ENCODE results near the gene CHCHD3.

Gene CHCHD3

DNA sequence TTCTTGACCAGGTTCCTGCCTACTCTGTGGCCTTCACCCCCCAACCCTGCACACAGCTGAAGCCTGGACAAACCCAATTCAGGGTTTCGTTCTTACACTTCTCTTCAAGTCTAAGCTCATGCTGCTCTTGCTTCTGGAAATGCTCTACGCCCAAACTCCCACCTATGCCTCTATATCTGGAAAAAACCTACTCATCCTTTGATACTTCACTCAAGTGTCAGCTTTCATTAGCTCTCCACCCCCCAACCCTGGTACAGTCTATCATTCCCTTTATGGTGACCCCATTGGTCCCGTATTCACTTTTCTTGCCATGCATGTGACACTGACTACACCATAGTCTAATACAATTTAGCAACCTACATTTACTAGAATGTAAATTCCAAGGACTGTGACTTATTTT, 284.7 kb downstream of the CHCHD3 start:
- Histone ChIP-seq H3K27ac (ENCODE audit: low read length) (no peak overlapping the region), H3K4me3 (ENCODE audit: low read length in 2 of 2) (no peak overlapping the region)

GRCh38 chr7:132793474-132793873, 288.4 kb downstream of the CHCHD3 start:
- no peaks in the 10 kb centered on the region for H3K4me1 ChIP-seq (ENCODE audit: control insufficient read depth, insufficient read depth, low read length)
- no peak overlapping the region for H3K27ac ChIP-seq (ENCODE audit: low read length)
- no peak overlapping the region for H3K9ac ChIP-seq (ENCODE audit: low read length in 2 of 2)
- H3K9me3 ChIP-seq (ENCODE audit: control insufficient read depth in 2 of 2, low read length in 2 of 2) = no peaks in the 10 kb centered on the region
- no peak overlapping the region for H3K4me3 ChIP-seq (ENCODE audit: low read length in 2 of 2)
- peaks cover 0 to 17% of the 10 kb centered on the region in 2 donors for H3K36me3 ChIP-seq (ENCODE audit: control insufficient read depth in 2 of 2, insufficient read depth in 2 of 2, low read length in 2 of 2)
- H3K27me3 ChIP-seq (ENCODE audit: control insufficient read depth in 1 of 2, insufficient read depth in 2 of 2, low read length in 2 of 2) = no peaks in the 10 kb centered on the region

More for the DNA sequence above, 284.7 kb downstream of the CHCHD3 start:
- Histone ChIP-seq H3K4me1 (ENCODE audit: control insufficient read depth, insufficient read depth, low read length) (no peaks in the 10 kb centered on the region), H3K27me3 (ENCODE audit: control insufficient read depth in 1 of 2, insufficient read depth in 2 of 2, low read length in 2 of 2) (no peaks in the 10 kb centered on the region), H3K9me3 (ENCODE audit: control insufficient read depth in 2 of 2, low read length in 2 of 2) (no peaks in the 10 kb centered on the region), H3K9ac (ENCODE audit: low read length in 2 of 2) (no peak overlapping the region), H3K36me3 (ENCODE audit: control insufficient read depth in 2 of 2, insufficient read depth in 2 of 2, low read length in 2 of 2) (peaks cover 0 to 13% of the 10 kb centered on the region in 2 donors)

GRCh38 chr7:132791036-132791435, 290.9 kb downstream of the CHCHD3 start:
- no peak overlapping the region for H3K27ac ChIP-seq (ENCODE audit: low read length)
- H3K4me1 ChIP-seq (ENCODE audit: control insufficient read depth, insufficient read depth, low read length) = no peaks in the 10 kb centered on the region
- no peak overlapping the region for H3K4me3 ChIP-seq (ENCODE audit: low read length in 2 of 2)
- H3K36me3 ChIP-seq (ENCODE audit: control insufficient read depth in 2 of 2, insufficient read depth in 2 of 2, low read length in 2 of 2) = peaks cover 0 to 13% of the 10 kb centered on the region in 2 donors
- H3K27me3 ChIP-seq (ENCODE audit: control insufficient read depth in 1 of 2, insufficient read depth in 2 of 2, low read length in 2 of 2) = no peaks in the 10 kb centered on the region
- H3K9me3 ChIP-seq (ENCODE audit: control insufficient read depth in 2 of 2, low read length in 2 of 2) = no peaks in the 10 kb centered on the region
- H3K9ac ChIP-seq (ENCODE audit: low read length in 2 of 2) = no peak overlapping the region

- Histone ChIP-seq H3K4me3 (ENCODE audit: low read length in 2 of 2) (no peak overlapping the region), H3K9ac (ENCODE audit: low read length in 2 of 2) (no peak overlapping the region), H3K36me3 (ENCODE audit: control insufficient read depth in 2 of 2, insufficient read depth in 2 of 2, low read length in 2 of 2) (peaks cover 0 to 8% of the 10 kb centered on the region in 2 donors), H3K27ac (ENCODE audit: low read length) (no peak overlapping the region), H3K4me1 (ENCODE audit: control insufficient read depth, insufficient read depth, low read length) (no peaks in the 10 kb centered on the region), H3K27me3 (ENCODE audit: control insufficient read depth in 1 of 2, insufficient read depth in 2 of 2, low read length in 2 of 2) (no peaks in the 10 kb centered on the region), H3K9me3 (ENCODE audit: control insufficient read depth in 2 of 2, low read length in 2 of 2) (no peaks in the 10 kb centered on the region)
Measured at GRCh38 chr7:132790104-132790503, 291.8 kb downstream of the CHCHD3 start.

GRCh38 chr7:132789281-132789680, 292.6 kb downstream of the CHCHD3 start:
- H3K27ac ChIP-seq (ENCODE audit: low read length) = no peak overlapping the region
- no peaks in the 10 kb centered on the region for H3K4me1 ChIP-seq (ENCODE audit: control insufficient read depth, insufficient read depth, low read length)
- H3K4me3 ChIP-seq (ENCODE audit: low read length in 2 of 2) = no peak overlapping the region
- no peaks in the 10 kb centered on the region for H3K9me3 ChIP-seq (ENCODE audit: control insufficient read depth in 2 of 2, low read length in 2 of 2)
- no peak overlapping the region for H3K9ac ChIP-seq (ENCODE audit: low read length in 2 of 2)
- no peaks in the 10 kb centered on the region for H3K27me3 ChIP-seq (ENCODE audit: control insufficient read depth in 1 of 2, insufficient read depth in 2 of 2, low read length in 2 of 2)
- H3K36me3 ChIP-seq (ENCODE audit: control insufficient read depth in 2 of 2, insufficient read depth in 2 of 2, low read length in 2 of 2) = peaks cover 0 to 8% of the 10 kb centered on the region in 2 donors

GRCh38 chr7:132785870-132786269, 296.0 kb downstream of the CHCHD3 start:
- Histone ChIP-seq H3K9ac (ENCODE audit: low read length in 2 of 2) (no peak overlapping the region), H3K27ac (ENCODE audit: low read length) (no peak overlapping the region), H3K4me1 (ENCODE audit: control insufficient read depth, insufficient read depth, low read length) (no peaks in the 10 kb centered on the region), H3K4me3 (ENCODE audit: low read length in 2 of 2) (no peak overlapping the region), H3K36me3 (ENCODE audit: control insufficient read depth in 2 of 2, insufficient read depth in 2 of 2, low read length in 2 of 2) (peaks cover 0 to 2% of the 10 kb centered on the region in 2 donors), H3K27me3 (ENCODE audit: control insufficient read depth in 1 of 2, insufficient read depth in 2 of 2, low read length in 2 of 2) (no peaks in the 10 kb centered on the region), H3K9me3 (ENCODE audit: control insufficient read depth in 2 of 2, low read length in 2 of 2) (no peaks in the 10 kb centered on the region)

DNA sequence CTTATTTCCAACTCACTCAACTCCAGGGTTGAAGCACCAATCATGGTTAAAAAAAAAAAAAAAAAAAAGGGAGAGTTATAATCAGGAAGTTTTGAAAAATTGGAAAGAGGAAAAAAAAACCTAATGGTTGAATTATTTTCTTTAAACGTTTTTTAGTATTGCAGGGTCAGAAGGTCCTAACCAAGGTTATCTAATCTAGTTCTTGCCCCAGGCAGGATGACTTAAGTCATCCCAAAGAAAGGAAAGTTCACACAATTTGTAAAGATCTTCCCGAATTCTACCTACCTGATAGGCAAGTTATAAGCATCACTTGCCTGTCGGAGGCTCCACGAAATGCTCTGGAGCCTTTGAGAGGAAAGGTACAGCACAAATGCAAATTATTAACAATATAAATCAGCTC, 297.5 kb downstream of the CHCHD3 start:
- Histone ChIP-seq H3K27me3 (ENCODE audit: control insufficient read depth in 1 of 2, insufficient read depth in 2 of 2, low read length in 2 of 2) (no peaks in the 10 kb centered on the region), H3K9me3 (ENCODE audit: control insufficient read depth in 2 of 2, low read length in 2 of 2) (no peaks in the 10 kb centered on the region), H3K9ac (ENCODE audit: low read length in 2 of 2) (no peak overlapping the region), H3K4me1 (ENCODE audit: control insufficient read depth, insufficient read depth, low read length) (no peaks in the 10 kb centered on the region), H3K4me3 (ENCODE audit: low read length in 2 of 2) (no peak overlapping the region), H3K36me3 (ENCODE audit: control insufficient read depth in 2 of 2, insufficient read depth in 2 of 2, low read length in 2 of 2) (peaks cover 0 to 2% of the 10 kb centered on the region in 2 donors), H3K27ac (ENCODE audit: low read length) (no peak overlapping the region)

DNA sequence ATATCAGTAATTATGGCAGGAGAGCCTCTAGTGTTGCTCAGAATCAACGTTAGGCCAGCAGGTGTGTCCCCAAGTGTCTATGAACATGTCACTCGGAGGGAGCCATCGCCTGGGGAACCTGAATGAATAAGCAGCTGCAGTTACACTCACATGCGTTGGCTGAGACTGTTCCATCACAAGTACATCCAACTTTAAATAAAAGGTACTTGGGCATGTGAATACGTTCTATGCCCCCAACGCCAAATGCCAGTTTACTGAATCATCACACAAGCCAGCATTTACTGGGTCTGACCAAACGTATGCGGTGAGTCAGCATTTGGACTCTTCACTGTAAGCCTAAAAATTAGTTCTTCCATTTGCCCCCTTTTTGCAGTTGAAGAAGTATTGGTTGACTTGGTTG, 298.1 kb downstream of the CHCHD3 start:
- H3K4me1 ChIP-seq (ENCODE audit: control insufficient read depth, insufficient read depth, low read length) = no peaks in the 10 kb centered on the region
- no peak overlapping the region for H3K27ac ChIP-seq (ENCODE audit: low read length)
- no peak overlapping the region for H3K4me3 ChIP-seq (ENCODE audit: low read length in 2 of 2)
- peaks cover 0 to 2% of the 10 kb centered on the region in 2 donors for H3K36me3 ChIP-seq (ENCODE audit: control insufficient read depth in 2 of 2, insufficient read depth in 2 of 2, low read length in 2 of 2)
- H3K9ac ChIP-seq (ENCODE audit: low read length in 2 of 2) = no peak overlapping the region
- no peaks in the 10 kb centered on the region for H3K27me3 ChIP-seq (ENCODE audit: control insufficient read depth in 1 of 2, insufficient read depth in 2 of 2, low read length in 2 of 2)
- H3K9me3 ChIP-seq (ENCODE audit: control insufficient read depth in 2 of 2, low read length in 2 of 2) = no peaks in the 10 kb centered on the region

- H3K27me3 ChIP-seq (ENCODE audit: control insufficient read depth in 1 of 2, insufficient read depth in 2 of 2, low read length in 2 of 2) = no peaks in the 10 kb centered on the region
- H3K4me3 ChIP-seq (ENCODE audit: low read length in 2 of 2) = no peak overlapping the region
- no peak overlapping the region for H3K9ac ChIP-seq (ENCODE audit: low read length in 2 of 2)
- no peak overlapping the region for H3K27ac ChIP-seq (ENCODE audit: low read length)
- H3K36me3 ChIP-seq (ENCODE audit: control insufficient read depth in 2 of 2, insufficient read depth in 2 of 2, low read length in 2 of 2) = peaks cover 0 to 2% of the 10 kb centered on the region in 2 donors
- H3K4me1 ChIP-seq (ENCODE audit: control insufficient read depth, insufficient read depth, low read length) = no peaks in the 10 kb centered on the region
- H3K9me3 ChIP-seq (ENCODE audit: control insufficient read depth in 2 of 2, low read length in 2 of 2) = no peaks in the 10 kb centered on the region
Measured at GRCh38 chr7:132782777-132783640, 298.9 kb downstream of the CHCHD3 start.

DNA sequence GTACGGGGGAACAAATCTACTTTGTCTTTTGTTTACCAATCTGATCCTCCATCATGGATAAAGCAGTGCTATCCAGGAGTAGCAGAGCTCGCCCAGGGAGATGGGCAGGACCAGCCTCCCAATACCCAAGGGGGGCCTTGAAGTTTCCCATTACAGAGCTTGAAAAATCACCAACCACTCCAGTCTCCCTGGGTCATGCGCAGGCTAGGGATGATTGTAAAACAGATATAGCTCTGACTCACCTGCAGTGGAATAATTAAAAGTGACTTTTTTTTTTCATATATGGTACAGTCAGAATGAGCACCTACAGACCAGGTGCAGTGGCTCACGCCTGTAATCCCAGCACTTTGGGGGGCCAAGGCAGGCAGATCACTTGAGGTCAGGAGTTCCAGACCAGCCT, 301.1 kb downstream of the CHCHD3 start:
- Histone ChIP-seq H3K27ac (ENCODE audit: low read length) (no peak overlapping the region), H3K27me3 (ENCODE audit: control insufficient read depth in 1 of 2, insufficient read depth in 2 of 2, low read length in 2 of 2) (no peaks in the 10 kb centered on the region), H3K9me3 (ENCODE audit: control insufficient read depth in 2 of 2, low read length in 2 of 2) (no peaks in the 10 kb centered on the region), H3K4me3 (ENCODE audit: low read length in 2 of 2) (no peak overlapping the region), H3K9ac (ENCODE audit: low read length in 2 of 2) (no peak overlapping the region), H3K4me1 (ENCODE audit: control insufficient read depth, insufficient read depth, low read length) (no peaks in the 10 kb centered on the region), H3K36me3 (ENCODE audit: control insufficient read depth in 2 of 2, insufficient read depth in 2 of 2, low read length in 2 of 2) (peaks cover 0 to 2% of the 10 kb centered on the region in 2 donors)

GRCh38 chr7:132779164-132779563, 302.7 kb downstream of the CHCHD3 start:
- H3K4me1 ChIP-seq (ENCODE audit: control insufficient read depth, insufficient read depth, low read length) = no peaks in the 10 kb centered on the region
- H3K27me3 ChIP-seq (ENCODE audit: control insufficient read depth in 1 of 2, insufficient read depth in 2 of 2, low read length in 2 of 2) = no peaks in the 10 kb centered on the region
- H3K27ac ChIP-seq (ENCODE audit: low read length) = no peak overlapping the region
- H3K9me3 ChIP-seq (ENCODE audit: control insufficient read depth in 2 of 2, low read length in 2 of 2) = no peaks in the 10 kb centered on the region
- H3K4me3 ChIP-seq (ENCODE audit: low read length in 2 of 2) = no peak overlapping the region
- H3K9ac ChIP-seq (ENCODE audit: low read length in 2 of 2) = no peak overlapping the region
- H3K36me3 ChIP-seq (ENCODE audit: control insufficient read depth in 2 of 2, insufficient read depth in 2 of 2, low read length in 2 of 2) = peaks cover 0 to 2% of the 10 kb centered on the region in 2 donors
